ENCODE results near the gene PBX3.

The PBX3 gene

GRCh38 chr9:125747053-125747764, at the start of gene PBX3:
TSS of gene PBX3 (plus strand) at chr9:125747373.
- no peak for FAIRE-seq

- FAIRE-seq, result no peak
These were observed 47.3 kb upstream of the PBX3 start for GRCh38 chr9:125699870-125700269.

GRCh38 chr9:125700791-125701190, 46.4 kb upstream of the PBX3 start:
- FAIRE-seq, result no peak

GRCh38 chr9:125701351-125701750, 45.8 kb upstream of the PBX3 start:
- no peak for FAIRE-seq

- FAIRE-seq, result no peak
These were observed 43.5 kb upstream of the PBX3 start for GRCh38 chr9:125703662-125704061.

GRCh38 chr9:125705893-125706292, 41.3 kb upstream of the PBX3 start:
- no peak for FAIRE-seq

GRCh38 chr9:125706651-125707471, 40.3 kb upstream of the PBX3 start, which contains the start of gene MAPKAP1:
TSS of gene MAPKAP1 (minus strand) at chr9:125707208. CDS start at chr9:125672574, 34,634 bp downstream.
- no peak for FAIRE-seq

GRCh38 chr9:125707472-125707804, 39.7 kb upstream of the PBX3 start:
- no peak for FAIRE-seq

- FAIRE-seq, result no peak
These were observed 20.6 kb upstream of the PBX3 start for GRCh38 chr9:125726456-125727132.

GRCh38 chr9:125730168-125730567, 17.0 kb upstream of the PBX3 start:
- FAIRE-seq, result no peak

- no peak for FAIRE-seq
These were observed 14.6 kb upstream of the PBX3 start for GRCh38 chr9:125732562-125732961.

- no peak for FAIRE-seq
These were observed 7.7 kb upstream of the PBX3 start for GRCh38 chr9:125739436-125739835.

- no peak for FAIRE-seq
These were observed 4.5 kb upstream of the PBX3 start for GRCh38 chr9:125742657-125743056.

GRCh38 chr9:125743682-125744428, 3.3 kb upstream of the PBX3 start:
- no peak for FAIRE-seq

- FAIRE-seq, result no peak
These were observed 2.6 kb upstream of the PBX3 start for GRCh38 chr9:125744616-125745015.

- no peak for FAIRE-seq
These were observed 2.2 kb upstream of the PBX3 start for GRCh38 chr9:125745018-125745417.

GRCh38 chr9:125745682-125746016, 1.5 kb upstream of the PBX3 start:
- no peak for FAIRE-seq

GRCh38 chr9:125746017-125746773, 978 bp upstream of the PBX3 start:
- FAIRE-seq, result no peak

GRCh38 chr9:125746774-125747052, 460 bp upstream of the PBX3 start:
- FAIRE-seq, result no peak

- no peak for FAIRE-seq
These were observed 732 bp downstream of the PBX3 start for GRCh38 chr9:125747765-125748445.

GRCh38 chr9:125748446-125749099, 1.4 kb downstream of the PBX3 start:
- FAIRE-seq, result no peak

All from endometrium (tissue), 2 donors.